Activated CD4-positive, alpha-beta T cell treated with anti-CD3 and anti-CD28 coated beads, Interleukin-2, amount 50 U/mL, for 16 hours (primary cell): Measurements from ENCODE around the gene GRM4.

Experiments used
- DNase-seq: peaks from one replicate; pipeline ENCODE4 v3.0.0-alpha.2; 2020

The GRM4 gene

GRCh38 chr6:34104628-34105027 lies 41.3 kb downstream of the GRM4 start:
- DNase-seq = no peak

DNA sequence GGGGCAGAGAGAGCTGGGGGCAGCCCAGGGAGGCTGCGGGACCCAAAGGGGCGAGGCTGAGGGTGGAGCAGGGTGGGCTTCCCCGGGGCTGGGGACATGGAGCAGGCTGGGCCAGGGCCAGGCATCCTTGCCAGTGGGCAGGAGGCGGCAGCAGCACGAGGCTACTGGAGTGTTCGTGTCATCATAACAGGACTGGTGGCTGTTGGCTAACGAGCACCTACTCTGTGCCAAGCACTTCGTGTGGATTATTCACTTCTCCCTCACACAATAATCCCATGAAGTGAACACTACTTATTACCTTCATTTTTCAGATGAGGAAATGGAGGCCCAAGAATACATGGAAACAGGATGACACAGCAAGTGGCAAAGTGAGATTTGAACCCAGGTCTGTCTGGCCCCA lies 41.7 kb downstream of the GRM4 start:
- no peak for DNase-seq

GRCh38 chr6:34103321-34103720 lies 42.6 kb downstream of the GRM4 start:
- no peak for DNase-seq

- DNase-seq = no peak
These were observed 43.2 kb downstream of the GRM4 start for GRCh38 chr6:34102696-34103095.

DNA sequence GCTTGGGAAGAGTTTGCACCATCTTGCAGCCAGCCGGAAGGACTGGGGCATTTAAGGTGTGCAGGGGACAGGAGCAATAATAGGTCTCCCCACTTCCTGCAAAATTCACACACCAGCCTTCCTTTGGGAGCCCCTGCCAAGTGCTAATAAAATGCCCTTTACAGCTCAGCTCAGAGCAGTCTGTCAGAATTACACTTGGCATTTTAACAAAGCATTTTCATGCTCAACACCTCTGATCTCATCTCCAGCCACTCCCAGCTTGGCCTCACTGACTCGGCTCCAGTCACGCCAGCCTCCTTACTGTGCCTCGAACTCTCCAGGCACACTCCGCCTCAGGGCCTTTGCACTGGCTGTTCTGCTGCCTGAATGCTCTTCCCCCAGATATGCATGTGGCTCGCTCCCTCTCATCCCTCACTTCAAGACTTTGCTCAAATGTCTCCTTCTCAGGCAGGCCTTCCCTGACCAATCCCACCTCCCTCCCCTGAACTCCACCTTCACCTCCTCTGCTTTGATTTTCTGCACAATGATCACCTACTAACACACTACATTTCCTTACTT lies 43.7 kb downstream of the GRM4 start:
- no peak for DNase-seq

- no peak for DNase-seq
These were observed 45.1 kb downstream of the GRM4 start for GRCh38 chr6:34100788-34101187.

GRCh38 chr6:34099878-34100277 lies 46.0 kb downstream of the GRM4 start:
- no peak for DNase-seq

DNA sequence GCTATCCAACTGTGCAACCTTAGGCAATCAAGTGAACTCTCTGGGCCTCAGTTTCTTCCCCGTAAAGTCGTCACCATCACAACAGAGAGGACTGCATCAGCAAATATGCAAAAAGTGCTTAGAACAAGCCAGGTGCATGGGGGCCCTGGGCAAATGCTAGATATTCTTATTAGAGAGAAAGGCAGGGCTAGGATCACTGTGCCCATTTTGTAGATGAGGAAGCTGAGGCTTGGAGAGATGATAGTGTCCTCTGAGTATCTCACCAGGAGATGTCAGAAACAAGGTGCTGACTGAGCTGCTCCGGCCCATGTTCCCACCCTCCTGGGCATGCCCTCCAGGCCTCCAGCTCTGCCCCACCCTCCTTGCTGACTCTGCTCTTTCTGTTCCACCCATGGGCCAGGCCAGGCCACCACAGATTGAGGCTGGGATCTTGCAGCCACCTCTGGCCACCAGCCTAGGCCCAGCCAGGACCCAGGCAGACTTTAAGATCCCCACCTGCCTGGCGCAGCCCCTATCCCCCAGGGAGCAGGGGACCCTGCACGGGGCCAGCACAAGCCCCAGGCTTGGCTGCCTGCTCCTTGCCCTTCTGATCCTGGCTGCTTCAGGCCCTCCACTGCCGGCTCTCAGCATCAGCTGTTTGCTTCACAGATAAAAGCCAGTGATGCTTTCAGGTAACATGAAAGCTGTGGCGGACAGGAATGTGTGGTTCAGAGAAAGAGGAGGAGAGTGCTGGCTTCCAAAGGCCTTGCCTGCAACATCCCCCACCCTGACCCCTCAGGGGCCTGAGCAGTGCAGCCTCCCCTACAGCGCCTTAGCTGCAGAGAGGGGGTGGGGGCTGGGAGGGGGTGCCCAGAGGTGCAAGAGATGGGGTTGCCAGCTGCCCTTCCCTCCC lies 47.6 kb downstream of the GRM4 start:
- no peak for DNase-seq

DNA sequence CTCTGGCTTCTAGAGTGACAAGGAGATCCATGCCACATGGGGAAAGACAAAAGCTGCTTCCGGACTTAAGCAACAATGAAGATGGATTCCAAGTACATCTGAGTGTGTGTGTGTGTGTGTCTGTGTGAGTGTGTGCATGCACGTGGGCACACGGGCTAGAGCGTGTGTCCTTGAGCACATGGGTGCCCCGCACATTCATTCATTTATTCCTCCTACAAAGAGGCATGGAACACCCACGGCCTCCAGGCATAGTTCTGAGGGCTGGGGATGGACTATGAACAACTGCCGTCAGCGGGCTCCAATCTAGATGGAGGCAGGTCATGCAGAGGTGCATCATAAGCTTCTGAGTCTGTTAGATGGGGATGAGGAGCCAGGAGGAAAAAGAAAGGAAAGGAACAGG lies 49.1 kb downstream of the GRM4 start:
- no peak for DNase-seq

DNA sequence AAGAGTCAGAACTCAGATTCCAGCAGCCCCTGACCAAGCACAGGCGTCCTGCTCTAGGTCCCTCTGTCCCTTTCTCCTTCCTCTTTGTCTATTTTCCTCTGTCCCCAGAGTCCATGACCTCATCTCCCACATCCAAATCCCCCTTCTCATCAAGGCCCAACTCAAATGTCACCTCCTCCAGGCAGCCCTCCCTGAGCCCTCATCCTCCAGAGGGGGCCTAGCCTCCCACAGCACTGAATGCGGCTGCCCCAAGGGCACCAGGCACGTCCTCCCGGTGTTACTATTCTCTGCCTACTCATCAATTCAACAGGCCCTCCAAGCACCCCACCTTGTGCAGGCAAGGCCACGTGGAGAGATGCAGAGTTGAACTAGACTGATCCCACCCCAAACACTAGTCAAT lies 49.7 kb downstream of the GRM4 start:
- no peak for DNase-seq

DNA sequence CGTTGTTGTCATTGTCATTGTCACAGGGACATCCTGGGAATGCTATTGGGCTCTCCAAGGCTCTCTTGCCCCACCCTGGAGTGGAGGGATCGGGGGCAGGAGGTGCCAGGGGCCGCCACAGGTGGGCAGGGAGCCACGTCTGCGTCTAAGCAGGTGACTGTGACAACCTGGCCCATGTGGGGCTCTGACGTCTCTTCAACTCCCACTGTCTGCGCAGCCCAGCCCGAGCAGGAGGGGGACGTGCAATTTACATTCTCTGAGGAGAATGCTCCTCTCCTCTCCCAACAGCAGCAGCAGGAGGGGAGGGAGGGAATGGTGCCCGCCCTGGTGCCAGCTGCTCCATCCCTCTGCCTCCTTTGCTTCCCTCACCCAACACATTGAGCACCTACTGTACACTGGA lies 50.1 kb downstream of the GRM4 start:
- no peak for DNase-seq

DNA sequence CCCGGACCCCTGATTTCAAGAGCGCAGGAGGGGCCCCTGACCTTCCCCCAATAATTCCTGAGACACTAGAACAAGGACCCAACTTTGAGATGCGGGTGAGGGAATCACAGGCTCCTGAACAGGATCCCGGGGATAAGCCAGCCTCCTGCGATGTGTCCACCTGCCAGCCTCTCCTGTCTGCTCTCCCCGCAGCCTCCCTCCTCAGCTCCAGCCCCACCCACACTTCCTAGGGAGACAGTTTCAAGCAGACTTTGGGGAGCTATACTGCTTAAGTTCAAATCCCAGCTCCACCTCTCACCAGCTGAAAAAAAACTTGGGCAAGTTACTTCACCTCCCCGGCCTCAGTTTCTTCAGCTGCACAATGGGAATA lies 50.8 kb downstream of the GRM4 start:
- no peak for DNase-seq

- no peak for DNase-seq
These were observed 51.3 kb downstream of the GRM4 start for GRCh38 chr6:34094474-34095135.

GRCh38 chr6:34093854-34094430 lies 51.9 kb downstream of the GRM4 start:
- DNase-seq = no peak

GRCh38 chr6:34093206-34093605 lies 52.7 kb downstream of the GRM4 start:
- DNase-seq = no peak

DNA sequence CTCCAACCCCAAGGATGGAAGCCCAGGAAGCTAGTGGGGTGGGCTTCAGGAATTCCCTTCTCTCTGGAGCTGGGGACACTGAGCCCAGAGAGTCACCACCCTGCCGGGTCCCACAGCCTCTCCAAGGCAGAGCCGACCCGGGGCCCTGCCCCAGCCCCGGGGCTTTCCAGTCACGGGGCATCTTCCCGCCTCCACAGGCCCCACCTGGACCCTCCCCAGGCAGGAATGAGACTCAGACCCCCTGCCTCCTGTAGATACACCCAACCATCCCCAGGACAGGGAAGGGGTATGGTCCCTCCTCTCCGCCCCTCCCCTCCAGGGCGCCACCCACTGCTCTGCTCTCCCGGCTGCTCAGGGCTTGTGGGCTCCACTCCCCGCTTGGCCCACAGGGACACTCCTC lies 53.3 kb downstream of the GRM4 start:
- DNase-seq = no peak

GRCh38 chr6:34090935-34091334 lies 55.0 kb downstream of the GRM4 start:
- no peak for DNase-seq

GRCh38 chr6:34090529-34090928 lies 55.4 kb downstream of the GRM4 start:
- no peak for DNase-seq

- no peak for DNase-seq
These were observed 59.3 kb downstream of the GRM4 start for GRCh38 chr6:34086558-34086957.

DNA sequence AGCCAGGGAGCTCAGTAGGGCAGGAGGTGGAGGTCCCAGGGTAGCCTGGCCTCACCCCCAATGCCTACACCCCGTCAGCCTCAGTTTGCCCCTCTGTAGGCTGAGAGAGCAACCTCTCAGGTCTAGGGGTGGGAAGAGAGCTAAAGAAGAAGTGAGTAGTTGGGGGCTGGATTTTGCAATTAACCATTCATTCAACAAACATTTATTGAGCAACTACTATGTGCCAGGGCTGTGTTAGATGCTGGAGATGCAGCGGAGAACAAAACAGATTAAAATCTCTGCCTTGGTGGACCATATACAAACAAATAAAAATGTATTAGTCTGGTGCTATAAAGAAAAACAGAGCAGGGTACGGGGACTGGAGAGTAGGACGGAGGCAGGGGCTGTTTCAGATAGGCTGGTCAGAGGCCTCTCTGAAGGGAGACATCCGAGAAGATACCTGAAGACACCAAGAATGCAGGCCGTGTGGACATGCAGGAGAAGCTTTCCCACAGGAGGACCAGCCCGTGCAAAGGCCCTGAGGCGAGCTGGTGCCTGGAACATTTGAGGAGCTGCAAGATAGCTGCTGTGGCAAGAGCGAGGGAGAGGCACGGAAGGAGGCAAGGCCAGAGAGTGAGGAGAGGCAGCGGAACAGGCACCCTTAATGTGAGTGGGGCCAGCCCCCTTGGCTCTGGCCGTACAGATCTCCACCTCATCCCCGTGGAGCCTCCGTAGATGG lies 60.3 kb downstream of the GRM4 start:
- no peak for DNase-seq

GRCh38 chr6:34084591-34085290 lies 61.1 kb downstream of the GRM4 start:
- DNase-seq = no peak

DNA sequence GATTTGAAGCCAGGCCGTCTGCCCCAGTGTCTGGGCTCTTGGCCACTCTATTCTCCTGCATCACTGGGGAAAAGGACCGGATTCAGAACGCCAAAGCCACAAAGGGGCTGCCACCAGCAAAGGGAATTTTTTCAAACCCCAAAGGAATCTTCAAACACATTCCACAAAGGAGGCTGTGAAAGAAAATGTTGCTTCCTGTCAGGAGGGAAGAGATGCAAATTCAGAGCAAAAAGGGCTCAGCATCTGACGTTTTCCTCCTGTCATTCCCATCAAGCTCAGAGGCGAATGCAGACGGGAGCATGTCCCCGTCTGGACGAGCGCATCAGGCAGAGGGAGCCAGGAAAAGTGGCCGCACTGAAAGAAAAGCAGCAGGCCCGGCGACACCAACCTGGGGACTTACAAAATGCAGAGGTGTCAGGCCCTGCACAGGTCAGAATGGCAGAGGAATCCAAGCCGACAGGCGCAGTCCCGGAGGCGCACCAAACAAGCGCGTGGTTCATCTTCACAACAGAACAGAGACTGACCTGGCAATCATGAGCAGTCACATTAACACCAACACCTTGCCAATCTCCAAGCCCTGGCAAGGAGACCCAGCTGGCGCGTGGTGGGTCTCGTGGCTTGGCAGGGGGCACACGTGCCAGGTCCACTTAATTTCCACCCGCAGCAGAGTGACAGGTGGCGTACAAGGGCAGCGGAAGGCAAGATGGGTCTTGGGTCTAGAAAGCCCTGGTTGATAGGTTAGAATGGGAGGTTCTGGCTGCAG lies 62.8 kb downstream of the GRM4 start:
- DNase-seq = no peak
